Activated CD8-positive, alpha-beta memory T cell treated with anti-CD3 and anti-CD28 coated beads for 24 hours (primary cell): ENCODE data around the gene PRSS50.
A peak's percentile ranks its signal among the peaks of the same experiment; 100 is the strongest.

Experiments used
- DNase-seq: peaks from one replicate; pipeline ENCODE4 v3.0.0-alpha.2; 2020

Gene PRSS50

DNA sequence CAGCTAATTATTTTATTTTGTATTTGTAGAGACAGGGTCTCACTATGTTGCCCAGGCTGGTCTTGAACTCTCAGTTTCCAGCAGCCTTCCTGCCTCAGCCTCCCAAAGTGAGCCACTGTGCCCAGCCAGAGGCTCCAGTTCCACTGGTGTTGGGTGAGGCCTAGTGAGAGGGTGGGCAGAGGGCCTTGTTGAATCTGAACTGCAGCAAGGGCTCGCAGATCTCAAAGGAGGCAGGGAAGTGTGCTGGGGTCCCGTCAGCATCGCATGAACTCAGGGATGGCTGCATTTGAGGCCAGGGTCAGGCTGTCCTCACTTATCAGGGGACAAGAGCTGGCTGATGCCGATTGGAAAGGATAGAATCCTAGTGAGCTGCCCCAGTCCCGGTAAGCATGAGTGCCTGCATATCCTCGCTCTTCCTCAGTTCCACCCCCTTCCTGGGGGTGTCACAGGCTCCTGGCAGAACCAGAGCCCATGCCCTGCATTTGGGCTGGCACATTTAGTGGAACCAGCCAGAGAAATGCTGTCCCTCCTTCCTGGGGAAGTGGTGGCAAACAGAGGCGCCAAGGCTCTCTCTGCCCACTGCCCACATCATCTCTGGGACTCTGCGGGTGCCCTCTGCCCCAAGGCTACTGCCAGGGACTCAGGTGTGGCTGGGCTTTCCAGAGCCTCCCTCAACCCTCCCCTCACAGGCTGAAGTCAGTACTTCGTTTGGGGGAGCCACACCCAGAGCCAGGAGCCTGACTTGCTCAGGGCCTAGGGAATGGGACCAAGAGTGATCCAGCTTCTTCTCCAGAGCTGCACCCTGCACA is 48.3 kb downstream of the PRSS50 start:
- DNase-seq = no peak

DNA sequence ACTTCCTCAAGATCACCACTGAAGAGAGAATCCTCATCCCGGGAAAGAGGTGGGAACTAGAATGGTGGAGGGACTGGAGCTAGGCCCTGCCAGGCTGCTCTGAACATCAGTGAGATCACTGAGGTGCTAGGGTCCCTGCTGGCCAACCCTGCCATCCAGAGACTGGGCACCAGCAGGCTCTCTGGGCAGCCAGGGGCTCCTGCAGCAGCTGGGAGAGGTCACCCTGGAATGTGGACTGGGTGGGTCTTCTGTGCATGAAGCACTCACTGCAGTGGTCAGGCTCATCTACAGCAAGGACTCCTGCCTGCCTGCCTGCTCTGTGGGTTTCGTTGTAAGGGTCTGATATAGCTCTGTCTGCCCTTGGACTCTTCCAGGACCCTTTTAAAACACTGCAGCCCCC is 49.1 kb downstream of the PRSS50 start:
- no peak for DNase-seq

- no peak for DNase-seq
Measured at GRCh38 chr3:46668116-46668515, 49.6 kb downstream of the PRSS50 start.

DNA sequence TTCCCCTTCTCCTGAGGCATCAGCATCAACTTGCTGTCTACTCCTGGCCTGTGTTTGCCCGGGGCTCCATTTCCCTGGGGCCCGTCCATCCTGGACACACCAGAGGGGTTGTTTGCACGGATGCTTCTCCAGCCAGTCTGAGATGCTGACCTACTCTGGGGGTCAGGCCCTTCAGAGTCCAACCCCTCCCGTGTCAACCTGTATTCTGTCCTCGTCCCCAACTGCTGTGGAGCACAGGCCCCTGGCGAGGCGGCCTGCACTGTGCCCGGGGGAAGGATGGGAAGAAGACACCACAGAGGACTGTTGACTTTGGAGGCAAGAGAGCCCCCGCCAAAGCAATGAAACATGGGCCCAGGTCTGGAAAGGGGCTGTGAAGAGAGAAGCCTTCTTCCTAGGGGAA is 50.0 kb downstream of the PRSS50 start:
- no peak for DNase-seq

- no peak for DNase-seq
Measured at GRCh38 chr3:46667061-46667621, 50.5 kb downstream of the PRSS50 start.

- DNase-seq = no peak
Measured at GRCh38 chr3:46666453-46666845, 51.2 kb downstream of the PRSS50 start.

DNA sequence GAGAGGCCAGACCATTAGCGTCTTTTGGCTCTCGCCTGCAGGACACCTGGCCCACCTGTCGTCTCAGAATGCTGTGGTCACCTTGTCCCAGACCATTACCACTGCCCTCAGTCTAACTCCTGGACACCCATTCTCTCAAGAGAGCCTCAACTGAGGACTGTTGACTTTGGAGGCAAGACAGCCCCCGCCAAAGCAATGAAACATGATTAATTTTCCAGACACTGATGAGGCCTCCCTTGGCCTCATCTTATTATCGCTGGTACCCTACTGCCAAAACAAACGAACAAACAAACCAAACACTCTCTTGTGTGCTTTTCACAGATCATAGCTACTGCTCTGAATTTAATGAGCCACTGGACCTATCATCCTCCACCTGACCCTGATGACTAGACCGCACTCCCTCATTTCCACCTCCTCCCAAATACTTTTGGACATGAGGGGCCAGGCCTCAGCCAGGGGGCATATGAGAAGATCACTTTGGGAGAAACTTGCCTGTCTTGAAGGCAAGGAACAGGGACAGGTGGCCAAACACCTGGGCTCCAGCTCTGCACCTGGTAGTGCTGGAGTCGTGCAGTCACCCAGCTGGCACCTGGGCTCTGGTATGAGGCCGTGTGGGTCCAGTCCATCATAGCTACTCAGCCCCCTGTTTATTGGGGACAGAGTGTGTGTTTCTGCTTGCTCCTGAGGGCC is 51.8 kb downstream of the PRSS50 start:
- DNase-seq = no peak

DNA sequence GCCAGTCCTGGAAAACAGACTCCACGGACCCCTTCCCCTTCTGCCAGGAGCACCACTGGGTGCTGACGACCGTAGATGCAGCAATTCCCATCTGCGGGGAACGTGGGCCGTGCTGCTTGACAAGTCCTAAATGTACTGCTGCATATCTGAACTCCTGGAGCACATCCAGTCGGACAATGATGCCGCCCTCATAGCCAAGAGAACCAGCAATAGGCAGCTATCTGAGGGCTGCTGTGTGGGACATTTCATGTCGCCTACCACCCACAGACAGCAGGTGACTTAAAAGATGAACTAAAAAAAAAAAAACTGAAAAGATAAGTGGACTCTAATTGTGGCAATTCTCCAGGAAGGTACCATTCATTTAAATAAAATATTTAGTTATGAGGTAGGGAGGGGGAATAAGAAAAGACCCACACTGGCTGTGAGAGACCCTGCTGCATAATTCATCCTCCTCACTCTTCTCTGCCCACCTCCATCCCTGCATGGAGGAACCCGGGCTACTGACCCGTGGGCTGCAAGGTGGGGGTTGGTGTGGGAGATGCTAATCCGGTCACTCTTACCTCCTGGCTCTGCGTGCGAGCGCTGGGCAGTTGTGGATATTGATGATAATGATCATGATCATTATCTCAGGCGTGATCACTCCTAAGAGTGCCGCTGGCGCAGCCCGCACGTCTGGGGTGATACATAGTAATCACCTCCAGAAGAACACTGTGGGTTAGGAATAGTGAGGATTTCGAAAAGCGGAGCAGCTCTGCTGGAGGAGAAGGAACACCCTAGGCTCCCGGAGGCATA is 52.5 kb downstream of the PRSS50 start:
- no peak for DNase-seq

DNA sequence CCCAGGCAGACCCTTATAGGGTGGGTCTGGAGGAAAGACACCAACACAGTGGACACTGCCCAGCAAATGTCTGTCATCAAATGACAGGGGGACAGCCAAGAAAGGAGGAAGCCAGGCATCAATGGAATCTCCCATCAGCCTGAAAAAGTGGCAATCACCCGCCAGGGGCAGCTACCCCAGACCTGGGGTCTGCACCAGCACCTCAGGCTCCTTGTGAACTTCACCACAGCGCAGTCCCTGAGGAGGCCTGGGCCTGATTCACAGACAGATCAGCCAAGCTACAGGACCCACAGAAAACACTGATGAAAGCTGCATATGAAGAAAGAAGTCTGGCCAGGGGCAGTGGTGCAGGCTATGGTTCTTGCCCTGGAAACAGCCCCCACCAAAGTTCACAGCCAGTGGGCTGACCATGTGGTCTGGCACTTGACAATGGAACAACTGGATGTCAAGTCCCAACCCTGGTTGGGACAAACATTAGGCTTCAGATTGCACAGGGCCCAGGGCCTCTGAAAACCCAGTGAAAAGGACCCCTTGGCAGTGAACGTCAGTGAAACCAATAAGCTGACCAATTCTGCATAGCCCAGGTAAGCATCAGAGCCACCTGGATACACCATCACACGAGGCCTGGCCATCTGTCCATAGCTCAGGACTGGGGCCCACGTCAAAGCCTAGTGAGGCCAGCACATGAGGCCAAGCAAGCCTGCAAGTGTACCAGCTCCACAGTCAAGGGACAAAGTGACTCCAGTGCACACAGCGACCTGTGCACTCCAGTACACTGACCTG is 53.3 kb downstream of the PRSS50 start:
- DNase-seq = no peak

GRCh38 chr3:46663591-46664135 is 54.0 kb downstream of the PRSS50 start:
- peak; percentile 47 for DNase-seq

DNA sequence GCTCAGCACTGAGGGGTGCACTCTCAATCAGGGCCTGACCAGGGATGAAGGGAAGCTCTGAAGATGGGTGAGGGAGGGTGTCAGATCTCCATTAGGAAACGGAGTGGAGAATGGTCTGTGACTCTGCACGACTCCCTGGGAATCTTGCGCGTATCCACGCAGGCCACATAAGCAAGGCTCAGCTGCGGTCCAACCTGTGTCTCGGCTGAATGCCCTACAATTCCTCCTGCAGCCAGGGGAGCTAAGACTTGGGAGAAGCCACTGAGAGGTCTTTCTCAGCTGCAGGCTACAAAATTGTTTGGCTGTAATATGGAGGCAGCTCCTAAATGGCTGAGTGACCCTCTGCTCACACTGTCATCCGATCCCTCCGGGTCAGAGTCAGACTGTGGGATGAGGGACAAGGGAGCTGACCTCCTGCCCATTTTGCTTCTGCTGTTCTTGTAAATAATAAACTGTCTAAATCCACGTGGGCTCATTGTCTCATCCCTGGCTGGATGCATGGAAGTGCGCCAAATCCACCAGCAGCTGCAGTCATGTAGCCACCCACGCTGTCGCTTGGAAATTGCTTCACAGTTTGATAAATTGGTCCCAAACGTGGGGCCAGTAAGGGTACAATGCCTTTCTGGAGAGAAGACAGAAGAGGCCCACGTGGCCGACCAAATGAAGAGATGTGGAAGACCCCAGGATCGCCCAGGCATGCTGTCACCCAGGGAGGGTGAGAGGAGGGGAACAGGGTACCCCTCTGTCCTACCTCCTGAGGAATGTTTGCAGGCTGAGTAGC is 54.7 kb downstream of the PRSS50 start:
- DNase-seq = no peak
